ENCODE measurements around the gene LBH.
A peak's percentile ranks its signal among the peaks of the same experiment; 100 is the strongest.
"Not testable (repeated sequence)": the region's sequence is repeated elsewhere in the genome, so short reads cannot be mapped to it uniquely, and the experiment has no call there.

The LBH gene

GRCh38 chr2:30257266-30258214 is 26.2 kb downstream of the LBH start:
- DNase-seq (ENCODE audit: low read depth in 2 of 2), result no peak

GRCh38 chr2:30259071-30259470 is 27.7 kb downstream of the LBH start:
- no peak for DNase-seq (ENCODE audit: low read depth in 2 of 2)

GRCh38 chr2:30259827-30260679 is 28.7 kb downstream of the LBH start:
- no peak for DNase-seq (ENCODE audit: low read depth in 2 of 2)

GRCh38 chr2:30260941-30261340 is 29.6 kb downstream of the LBH start:
- no peak for DNase-seq (ENCODE audit: low read depth in 2 of 2)

- DNase-seq (ENCODE audit: low read depth in 2 of 2), result no peak
Measured at GRCh38 chr2:30261695-30262211, 30.4 kb downstream of the LBH start.

GRCh38 chr2:30262716-30263309 is 31.5 kb downstream of the LBH start:
- no peak for DNase-seq (ENCODE audit: low read depth in 2 of 2)

GRCh38 chr2:30264274-30264673 is 32.9 kb downstream of the LBH start:
- no peak for DNase-seq (ENCODE audit: low read depth in 2 of 2)

GRCh38 chr2:30265052-30266015 is 34.0 kb downstream of the LBH start:
- no peak for DNase-seq (ENCODE audit: low read depth in 2 of 2)

GRCh38 chr2:30266051-30266621 is 34.8 kb downstream of the LBH start:
- DNase-seq (ENCODE audit: low read depth in 2 of 2), result peak in 1 of 2 donors; percentile 37

GRCh38 chr2:30266705-30267104 is 35.4 kb downstream of the LBH start:
- DNase-seq (ENCODE audit: low read depth in 2 of 2), result no peak

- peak; percentile 43 to 64 for DNase-seq (ENCODE audit: low read depth in 2 of 2)
Measured at GRCh38 chr2:30267161-30267975, 36.0 kb downstream of the LBH start.

- DNase-seq (ENCODE audit: low read depth in 2 of 2), result no peak
Measured at GRCh38 chr2:30268296-30268871, 37.0 kb downstream of the LBH start.

GRCh38 chr2:30269114-30269770 is 37.9 kb downstream of the LBH start:
- DNase-seq (ENCODE audit: low read depth in 2 of 2), result not testable (repeated sequence)

- DNase-seq (ENCODE audit: low read depth in 2 of 2), result no peak
Measured at GRCh38 chr2:30269771-30270145, 38.4 kb downstream of the LBH start.

GRCh38 chr2:30270166-30270565 is 38.8 kb downstream of the LBH start:
- DNase-seq (ENCODE audit: low read depth in 2 of 2), result no peak

- DNase-seq (ENCODE audit: low read depth in 2 of 2), result no peak
Measured at GRCh38 chr2:30271301-30271700, 40.0 kb downstream of the LBH start.

- DNase-seq (ENCODE audit: low read depth in 2 of 2), result no peak
Measured at GRCh38 chr2:30272286-30272685, 41.0 kb downstream of the LBH start.

GRCh38 chr2:30272761-30273573 is 41.6 kb downstream of the LBH start:
- DNase-seq (ENCODE audit: low read depth in 2 of 2), result no peak
